LoVo (cell line): ENCODE measurements around the gene C1orf35.

Experiments
- DNase-seq: peaks from one replicate; pipeline ENCODE4 v3.0.0-alpha.2; 2016; ENCODE audit warnings: low spot score

C1orf35 gene

DNA sequence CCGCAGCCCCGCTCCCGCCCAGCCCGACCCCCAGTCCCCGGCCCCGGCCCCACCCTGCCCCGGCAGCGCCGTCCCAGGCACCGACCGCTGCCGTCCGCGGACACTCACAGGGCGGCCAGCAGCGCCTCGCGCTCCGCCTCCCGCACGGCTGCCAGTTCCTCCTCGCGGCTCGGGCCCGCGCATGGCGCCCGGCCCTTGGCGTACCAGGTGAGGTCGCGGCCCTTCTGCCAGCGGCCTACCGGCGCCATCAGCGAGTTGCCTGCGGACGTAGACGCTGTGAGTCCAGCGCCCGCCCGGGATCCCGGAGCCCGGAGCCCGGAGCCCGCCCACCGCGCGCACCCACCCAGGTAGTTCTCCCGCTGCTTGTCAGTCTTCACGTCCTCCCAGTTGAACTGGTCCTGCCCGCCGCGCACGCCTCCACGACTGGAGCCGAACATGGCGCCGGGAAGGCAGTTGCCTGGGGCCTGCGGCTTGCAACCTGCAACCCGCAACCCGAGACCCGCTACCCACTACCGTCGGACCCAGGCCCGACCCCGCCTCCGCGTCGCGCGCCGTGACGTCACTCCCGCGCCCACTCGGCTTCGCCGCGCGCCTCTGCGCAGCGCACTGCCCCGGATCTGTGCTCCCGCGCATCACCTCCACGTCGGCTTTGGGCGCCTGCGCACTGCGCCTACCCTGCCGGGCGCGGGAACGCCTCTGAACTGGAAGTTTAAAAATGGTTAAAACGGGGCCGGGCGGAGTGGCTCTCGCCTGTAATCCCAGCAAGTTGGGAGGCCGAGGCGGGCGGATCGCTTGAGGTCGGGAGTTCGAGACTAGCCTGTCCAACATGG lies at the start of gene C1orf35:
Gene C1orf35, minus strand, starts transcription at position 535 of the 830 bp plus-strand sequence. Its CDS starts 98 bp downstream, at position 437.
- peak; percentile 92 for DNase-seq

DNA sequence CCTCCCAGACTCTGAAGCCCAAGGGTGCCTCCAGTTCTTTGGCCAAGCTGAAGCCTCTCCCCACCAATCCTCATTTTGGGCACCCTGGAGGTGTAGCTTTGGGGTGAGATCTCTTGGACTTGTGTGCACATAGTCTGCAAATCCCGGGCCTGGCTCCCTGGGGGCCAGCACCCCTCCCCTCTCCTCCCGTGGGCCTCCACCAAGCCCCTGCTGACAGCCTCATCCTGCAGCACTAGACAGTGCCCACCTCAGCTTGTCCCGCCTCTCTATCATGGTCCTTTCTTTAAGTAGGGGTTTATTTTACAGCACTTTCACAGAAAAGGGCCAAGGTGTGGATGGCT lies 49.8 kb upstream of the C1orf35 start:
- DNase-seq: no peak

DNA sequence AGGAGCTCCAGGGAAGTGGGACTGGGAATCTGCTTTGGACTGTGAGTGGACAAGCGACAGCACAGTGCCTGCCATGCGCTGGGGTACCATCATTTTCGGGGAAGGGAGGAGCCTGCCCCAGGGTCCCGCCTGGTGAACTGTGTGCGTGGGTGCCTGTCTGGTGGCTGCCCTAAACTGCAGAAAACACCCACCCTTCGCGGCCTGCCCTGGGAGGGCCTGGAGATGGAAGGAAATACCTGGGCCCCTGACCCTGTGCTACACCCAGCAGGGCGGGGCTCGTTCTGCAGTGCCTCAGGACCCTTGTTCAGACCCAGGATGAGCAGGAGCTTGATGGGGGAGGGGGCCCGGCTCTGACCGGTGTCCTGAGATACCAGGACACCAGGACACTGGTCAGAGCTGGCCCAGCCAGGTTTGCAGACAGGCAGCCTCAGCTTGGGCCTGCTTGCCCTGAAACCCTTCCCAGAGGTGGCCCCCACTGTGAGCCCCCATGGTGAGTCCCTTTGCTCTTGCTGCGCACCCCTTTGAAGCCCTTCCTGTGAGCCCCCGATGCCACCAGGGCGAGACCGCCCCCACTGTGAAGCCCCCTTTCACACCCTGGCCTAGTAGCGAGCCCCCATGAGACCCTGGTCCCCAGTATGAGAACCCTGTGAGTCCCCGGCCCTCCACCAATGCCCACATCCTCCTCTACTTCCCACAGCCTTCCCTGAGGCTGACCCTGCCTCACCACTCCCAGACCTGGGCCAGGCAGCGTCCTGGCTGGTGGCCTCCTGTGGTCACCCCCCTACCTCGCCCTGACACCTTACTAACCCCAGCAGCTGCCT lies 49.2 kb upstream of the C1orf35 start:
- DNase-seq: no peak

DNA sequence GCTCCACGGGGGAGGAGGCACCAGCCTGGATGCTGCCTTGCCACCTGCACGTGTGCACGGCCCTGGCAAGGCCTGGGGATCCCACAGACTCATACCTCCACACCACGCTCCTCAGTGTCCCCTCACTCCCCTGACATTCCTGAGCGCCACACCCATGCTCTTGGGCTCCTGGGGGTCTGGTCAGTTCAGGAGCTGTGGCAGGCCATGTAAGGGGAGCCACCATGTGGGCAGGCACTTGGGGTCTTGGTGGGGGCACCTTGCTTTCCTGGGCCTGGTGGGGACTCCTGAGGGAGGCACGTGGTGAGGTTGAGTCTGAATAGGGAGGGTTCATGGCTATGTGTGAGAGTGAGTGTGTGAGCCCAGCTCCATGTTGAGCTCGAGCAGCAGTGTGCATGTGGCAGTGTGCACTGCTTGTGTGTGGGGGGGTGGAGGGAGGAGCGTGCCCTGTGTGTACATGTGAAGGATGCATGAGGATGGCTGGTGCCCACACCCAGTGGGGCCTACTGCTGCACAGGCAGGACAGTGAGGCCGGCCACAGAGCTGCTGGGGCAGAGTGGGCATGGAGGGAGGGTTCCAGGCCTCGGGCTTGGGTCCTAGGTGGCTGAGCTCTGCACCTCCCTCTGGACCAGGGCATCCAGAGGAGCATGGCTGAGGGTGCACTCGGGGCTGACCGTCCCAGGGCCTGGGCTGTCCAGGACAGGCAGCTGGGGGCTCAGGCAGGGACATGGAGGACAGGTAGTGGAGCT lies 48.2 kb upstream of the C1orf35 start:
- no peak for DNase-seq

DNA sequence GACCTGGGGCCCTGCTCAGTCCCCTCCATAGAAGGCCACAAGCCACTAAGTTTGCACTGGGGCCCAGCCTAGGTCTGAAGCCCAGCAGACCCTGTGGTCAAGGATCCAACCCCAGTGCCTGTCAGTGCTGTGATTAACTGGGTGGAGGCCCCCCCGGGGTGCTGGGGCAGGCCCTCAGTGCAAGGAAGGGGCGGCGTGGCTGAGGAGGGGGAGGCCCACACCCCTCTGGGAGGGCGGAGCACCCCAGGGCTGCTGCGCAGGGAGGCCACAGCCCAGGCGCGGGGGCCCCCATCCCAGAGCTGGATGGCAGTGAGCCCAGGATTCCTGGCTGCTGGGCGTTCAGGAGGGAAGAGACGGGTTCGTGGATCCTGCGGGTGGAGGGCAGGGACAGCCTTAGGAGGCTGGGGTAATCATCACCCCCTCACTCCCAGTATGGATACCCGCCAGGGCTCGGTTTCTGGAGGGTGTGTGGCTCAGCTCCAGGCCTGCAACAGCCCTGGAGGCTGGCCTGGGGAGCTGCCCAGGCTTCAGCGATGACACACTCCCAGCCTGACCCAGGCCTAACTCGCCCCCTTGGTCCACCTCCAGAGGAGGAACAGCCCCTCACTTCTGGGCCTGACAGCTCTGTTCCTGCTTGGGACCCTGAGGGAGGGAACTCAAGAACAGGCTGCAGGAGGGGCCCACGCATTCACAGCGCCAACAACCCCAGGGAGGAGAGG lies 47.5 kb upstream of the C1orf35 start:
- no peak for DNase-seq

DNA sequence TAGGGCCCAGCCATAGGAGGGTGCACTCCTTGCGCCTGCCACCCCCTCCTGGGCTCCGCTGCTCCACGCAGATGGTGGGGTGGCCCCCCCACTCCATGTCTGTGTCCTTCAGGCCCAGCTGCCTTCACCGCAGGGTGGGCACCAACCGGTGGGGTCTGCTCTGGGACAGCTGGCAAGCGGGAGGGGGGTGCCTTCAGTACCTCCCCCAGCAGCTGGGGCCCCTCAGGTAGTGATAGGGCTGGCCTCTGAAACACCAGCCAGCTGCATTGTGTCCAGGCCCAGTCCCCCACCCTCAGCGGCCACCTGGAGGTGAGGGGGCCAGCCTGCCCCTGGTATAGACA lies 47.0 kb upstream of the C1orf35 start:
- no peak for DNase-seq

DNA sequence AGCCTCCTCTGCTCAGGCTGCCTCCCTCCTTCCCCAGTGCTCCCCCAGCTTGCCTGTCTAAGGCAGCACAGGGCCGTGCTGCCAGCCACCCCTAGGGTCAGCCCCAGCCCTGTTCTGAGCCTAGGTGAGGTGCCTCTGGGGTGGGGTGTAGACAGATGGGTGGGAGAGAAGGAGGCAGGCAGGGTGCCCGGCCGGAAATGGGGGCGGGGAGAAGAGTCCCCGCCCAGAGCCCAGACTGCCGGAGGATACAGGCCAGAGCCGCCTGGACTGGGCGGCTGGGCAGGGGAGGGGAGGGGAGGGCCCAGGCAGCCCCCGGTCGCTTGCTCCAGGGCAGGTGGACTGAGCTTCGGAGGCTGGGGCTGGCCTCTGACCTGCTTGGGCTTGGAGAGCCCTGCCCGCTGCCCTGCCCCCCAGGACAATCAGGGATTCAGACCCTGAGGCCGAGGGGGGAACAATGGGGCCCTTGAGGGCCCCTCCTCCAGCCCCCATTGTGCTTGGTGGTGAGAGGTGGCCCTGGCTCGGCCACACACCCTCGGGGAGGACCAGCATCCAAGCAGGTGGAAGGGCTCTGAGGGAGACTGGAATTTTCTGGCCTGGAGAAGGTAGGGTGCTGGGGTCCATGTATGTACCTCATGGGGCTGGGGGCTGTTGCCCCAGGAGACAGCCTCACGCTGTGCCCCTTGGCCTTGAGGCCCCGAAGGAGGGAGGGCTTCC lies 46.4 kb upstream of the C1orf35 start, which contains the start of gene GJC2:
Gene GJC2, plus strand, starts transcription at position 525 of the 714 bp plus-strand sequence. CDS start 7,829 bp downstream, outside the sequence.
- DNase-seq: no peak

DNA sequence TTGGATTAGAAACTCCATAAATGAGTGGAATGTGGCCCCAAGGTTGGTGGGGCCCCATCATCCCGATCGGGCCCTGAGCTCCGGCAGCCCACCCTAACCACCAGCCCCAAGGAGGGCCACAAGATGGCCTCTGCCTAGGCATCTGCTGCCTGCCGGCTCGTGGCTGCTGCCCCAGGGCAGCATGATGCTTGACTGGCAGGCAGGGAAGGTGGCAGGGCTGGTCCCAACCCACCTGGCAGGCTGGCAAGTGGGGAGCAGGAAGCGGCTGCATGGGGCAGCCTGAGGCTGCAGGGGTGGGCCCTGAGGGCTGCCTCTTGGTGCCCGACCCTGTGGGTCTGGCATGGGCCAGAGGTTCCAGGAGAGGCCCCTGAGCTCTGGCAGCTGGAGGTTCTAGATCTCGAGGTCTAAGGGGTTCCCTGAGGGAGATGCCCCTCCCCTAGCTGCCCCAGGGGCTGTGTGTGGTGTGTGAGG lies 45.8 kb upstream of the C1orf35 start:
- DNase-seq: no peak

DNA sequence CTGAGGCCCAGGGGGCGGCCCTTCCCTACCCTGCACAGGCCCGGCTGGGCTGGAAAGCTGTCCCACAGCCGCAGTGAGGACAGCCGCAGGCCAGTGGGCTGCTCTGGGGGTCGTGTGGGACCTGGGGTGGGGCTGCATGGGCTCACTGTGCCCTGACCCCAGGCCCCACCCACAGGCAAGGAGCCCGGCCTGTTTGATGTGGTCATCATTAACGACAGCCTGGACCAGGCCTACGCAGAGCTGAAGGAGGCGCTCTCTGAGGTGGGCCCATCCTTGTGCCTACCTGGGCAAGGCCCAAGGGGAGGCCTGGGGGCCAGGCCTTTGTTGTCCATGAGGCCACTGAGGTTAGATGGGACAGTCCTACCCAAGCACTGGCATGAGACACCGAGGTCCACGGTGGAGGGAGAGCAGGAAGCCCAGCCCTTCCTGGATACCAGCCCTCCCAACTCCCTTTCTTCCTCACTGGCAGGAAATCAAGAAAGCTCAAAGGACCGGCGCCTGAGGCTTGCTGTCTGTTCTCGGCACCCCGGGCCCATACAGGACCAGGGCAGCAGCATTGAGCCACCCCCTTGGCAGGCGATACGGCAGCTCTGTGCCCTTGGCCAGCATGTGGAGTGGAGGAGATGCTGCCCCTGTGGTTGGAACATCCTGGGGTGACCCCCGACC lies 45.2 kb upstream of the C1orf35 start:
- DNase-seq: no peak

DNA sequence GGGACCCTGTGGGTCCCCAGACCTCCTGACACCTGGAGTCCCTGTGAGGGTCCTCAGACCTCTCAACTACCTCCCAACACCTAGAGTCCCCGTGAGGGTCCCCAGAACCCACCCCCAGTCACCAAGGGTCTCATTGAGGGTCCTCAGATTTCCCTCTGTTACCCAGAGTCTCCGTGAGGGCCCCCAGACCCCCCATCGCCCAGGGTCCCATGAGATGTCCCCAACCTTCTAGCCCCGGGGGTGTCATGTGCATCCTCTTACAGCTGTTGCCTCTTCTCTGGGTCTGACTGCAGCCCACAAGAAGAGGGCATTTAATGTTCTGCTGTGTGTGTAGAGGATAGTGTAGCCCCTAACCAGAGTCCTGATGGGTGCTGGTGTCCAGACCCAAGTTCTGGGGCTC lies 44.6 kb upstream of the C1orf35 start:
- no peak for DNase-seq

DNA sequence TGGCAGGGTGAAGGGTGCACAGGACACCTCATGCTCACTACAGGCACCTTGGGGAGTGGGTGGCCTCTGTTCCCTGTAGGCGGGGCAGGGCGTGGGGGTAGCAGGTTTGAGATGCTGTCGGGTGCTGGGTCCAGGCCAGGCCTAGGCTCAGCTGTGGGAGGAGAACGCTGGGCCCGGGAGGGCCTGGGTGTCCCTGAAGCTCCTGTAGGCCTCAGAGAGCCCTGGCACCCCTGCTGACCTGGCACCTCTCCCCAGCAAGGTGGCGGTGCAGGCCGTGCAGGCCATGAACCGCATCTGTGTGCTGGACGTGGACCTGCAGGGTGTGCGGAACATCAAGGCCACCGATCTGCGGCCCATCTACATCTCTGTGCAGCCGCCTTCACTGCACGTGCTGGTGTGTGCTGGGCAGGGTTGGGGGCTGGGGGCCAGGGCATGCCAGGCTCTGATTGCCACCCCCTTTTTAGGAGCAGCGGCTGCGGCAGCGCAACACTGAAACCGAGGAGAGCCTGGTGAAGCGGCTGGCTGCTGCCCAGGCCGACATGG lies 44.1 kb upstream of the C1orf35 start:
- DNase-seq: no peak

DNA sequence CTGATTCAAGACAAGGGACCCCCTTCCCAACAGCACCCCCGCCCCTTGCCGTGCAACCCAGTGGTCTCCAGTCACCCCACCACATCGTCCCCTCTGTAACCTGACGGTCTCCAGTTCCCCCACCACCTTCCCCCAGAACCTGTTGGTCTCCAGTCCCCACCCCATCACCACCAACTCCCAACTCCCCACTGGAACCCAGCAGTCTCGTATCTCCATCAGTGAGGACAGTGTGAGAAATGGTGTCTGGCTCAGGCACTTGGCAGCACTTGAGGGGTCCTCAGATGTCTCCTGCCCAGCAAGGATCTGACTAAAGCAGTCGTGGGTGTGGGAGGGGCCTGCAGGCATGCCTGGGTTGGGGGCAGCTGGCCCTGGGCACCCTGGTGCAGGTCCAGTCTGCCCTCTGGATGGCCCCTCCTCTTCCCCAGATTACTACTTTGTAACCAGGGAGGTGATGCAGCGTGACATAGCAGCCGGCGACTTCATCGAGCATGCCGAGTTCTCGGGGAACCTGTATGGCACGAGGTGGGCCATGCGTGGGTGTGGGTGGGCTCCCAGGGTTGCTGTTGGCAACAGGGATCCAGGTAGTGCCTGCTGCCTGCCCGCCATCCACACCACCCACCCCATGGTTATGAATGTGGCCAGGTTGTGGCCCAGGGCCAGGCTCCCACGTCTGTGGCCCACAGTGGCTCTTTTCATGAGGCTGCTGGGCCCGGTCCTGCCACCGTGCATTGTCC lies 43.5 kb upstream of the C1orf35 start:
- DNase-seq: no peak

DNA sequence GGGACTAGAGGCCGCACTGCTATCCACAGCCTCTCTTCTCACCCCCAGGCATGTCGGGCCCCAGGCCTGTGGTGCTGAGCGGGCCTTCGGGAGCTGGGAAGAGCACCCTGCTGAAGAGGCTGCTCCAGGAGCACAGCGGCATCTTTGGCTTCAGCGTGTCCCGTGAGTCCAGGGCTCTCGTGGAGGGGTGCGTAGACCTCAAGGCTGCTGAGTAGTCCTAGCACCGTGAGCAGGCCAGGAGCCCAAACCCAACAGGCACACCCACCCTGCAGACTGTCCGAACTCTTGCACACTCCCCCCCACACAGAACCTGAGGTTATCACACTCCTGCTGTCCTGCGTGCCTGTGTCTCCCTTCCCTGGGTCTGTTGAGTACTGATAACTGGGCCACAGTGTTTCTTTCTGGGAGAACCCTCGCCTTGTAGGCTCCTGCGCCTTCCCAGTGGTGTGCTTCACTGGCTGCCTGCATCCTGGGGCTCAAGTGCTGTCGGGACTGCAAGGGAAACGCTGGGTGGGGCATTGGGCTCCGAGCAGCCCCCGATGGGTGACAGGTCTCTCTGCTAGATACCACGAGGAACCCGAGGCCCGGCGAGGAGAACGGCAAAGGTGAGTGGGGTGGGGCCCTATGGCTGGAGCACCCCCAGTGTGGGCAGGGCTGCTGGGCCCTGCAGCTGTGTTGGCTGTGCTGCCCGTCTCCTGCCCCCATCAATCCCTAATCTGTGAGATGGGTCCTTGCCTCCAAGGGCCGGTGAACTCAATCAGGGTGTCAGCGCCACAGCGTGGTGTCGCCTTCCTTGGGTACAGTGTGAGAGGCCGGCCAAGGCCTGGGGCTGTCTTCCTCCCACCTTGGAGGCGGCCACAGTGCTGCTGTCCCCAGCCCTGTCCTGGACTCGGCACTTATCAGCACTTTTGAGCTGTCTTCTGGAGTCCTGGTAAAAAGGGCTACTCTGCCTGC lies 42.6 kb upstream of the C1orf35 start:
- DNase-seq: no peak

DNA sequence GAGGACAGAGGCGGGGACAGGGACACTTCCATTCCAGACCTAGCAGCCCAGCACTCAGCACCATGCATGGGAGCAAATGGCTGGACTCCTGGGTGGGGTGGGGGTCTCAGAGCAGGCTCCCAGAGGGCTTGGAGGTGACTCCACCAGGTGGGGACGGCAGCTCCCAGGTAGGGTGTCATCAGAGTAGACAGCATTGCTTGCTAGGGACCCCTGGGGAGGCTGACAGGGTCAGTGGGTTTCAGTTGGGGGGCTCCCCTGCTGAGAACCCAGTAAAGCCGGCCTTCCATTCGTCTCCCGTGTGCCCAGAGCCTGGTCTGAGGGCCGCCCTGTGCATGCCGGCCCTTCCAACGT lies 41.8 kb upstream of the C1orf35 start:
- no peak for DNase-seq

DNA sequence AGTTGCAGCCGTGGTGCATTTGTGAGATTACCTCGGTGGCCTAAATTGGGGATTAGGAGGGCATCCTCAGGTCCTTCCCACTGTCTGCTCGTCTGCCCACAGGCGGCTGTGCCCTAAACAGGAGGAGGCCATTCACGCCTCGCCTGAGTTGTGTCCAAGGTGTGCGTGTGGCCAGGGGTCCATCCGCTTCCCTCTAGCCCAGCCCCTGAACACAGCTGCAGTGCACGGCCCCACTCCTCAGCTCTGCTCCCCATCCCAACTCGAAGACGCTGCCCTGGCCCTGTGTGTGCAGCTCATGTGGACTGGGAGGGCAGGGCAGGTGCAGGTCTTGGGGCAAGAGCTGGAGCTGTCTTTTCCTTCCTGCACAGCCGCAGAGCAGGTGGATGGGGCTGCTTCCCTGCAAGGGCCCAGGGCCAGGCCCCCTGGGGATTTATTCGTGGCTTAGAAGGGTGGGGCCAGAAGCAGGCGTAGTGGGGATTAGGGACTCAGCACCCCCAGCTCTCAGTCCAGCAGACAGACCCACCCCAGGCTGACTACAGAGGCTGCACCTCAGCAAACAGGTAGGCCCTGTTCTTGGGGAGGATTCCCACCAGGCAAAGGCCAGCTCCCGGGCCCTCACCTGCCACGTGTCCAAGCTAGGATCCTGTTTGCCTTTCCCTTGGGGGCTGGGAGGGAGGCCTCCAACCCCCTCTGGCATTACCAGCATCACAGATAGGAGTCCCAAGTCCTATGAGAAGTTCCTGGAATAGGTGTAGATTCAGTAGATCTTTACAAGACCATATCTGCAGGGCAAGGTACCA lies 41.3 kb upstream of the C1orf35 start:
- no peak for DNase-seq

DNA sequence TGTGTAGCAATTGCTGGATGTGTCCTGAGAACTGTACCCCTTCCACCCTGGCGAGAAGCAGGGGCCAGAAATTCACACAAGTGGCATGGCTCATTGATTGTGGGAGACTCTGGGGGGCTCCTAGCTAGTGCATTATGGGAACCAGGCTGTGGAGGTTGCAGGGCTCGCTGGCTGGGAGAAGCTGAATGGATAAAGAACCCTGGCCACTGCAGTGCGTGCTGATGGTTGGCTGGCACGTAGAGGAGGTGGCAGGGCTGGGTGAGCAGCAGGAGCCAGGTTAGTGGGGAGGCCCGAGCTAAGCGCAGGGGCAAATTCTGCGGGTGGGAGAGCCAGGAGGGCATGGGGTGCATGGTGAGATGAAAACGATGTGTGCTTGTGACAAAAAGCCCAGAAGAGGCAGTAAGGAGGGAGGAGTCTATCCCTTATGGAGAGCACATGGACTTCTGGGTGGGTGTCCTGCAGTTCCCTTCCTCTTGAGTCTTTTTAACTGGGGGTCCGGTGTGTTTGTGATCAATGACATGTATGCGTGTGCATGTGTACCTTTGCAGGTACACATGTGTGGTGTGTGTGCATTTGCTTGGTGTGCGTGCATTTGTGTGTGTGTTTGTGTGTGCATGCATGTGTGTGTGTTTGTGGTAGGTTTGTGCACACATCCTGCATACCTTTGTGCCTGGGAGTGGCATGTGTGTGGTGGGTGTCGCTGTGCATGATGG lies 40.5 kb upstream of the C1orf35 start:
- no peak for DNase-seq

DNA sequence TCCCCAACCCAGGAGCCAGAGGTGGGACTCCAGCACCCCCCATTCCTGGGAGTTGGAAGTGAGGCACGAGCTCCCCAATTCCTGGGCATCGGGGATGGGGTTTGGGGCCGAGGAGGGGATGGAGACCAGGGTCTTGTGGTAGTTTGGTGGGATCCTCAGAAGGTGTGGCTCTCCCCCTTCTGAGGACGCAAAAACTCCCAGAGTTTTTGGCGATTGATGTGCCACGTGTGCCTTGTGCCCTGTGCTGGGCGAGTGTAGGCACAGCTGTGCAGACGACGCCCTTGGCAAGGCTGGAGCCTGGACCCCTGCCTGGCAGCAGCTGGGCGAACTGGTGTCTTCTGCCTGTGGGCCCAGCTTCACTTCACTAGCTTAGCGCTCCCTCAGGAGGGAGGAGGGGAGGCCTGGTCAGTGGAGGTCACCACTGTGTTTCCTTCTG lies 39.6 kb upstream of the C1orf35 start:
- DNase-seq: no peak
